ENCODE data around the gene ZNF418.
A peak's percentile ranks its signal among the peaks of the same experiment; 100 is the strongest.

Gene ZNF418

DNA sequence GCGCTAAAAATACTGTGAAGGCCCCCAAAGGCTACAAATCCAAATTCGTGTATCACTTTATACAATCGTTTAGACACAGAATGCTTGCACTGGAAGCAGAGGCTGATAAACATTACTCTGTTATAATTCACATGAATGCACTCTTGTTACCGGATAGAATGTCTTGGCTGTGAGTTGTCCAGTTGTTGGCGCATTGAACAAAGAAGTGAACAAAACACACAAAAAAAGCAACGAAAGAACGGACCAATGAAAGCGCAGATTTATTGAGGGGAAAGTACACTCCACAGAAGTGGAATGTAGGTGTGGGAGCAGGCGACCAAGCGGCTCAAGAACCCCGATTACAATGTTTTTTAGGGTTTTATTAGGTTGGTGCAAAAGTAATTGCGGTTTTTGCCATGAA lies 529 bp upstream of the ZNF418 start:
- TF ChIP-seq CTCF (conservative IDR thresholded peaks at IDR 0.05; ENCODE audit: low read depth, low read length): no peak
- no peak for DNase-seq (ENCODE audit: low read depth)
- no peak overlapping the region for H3K4me3 ChIP-seq (ENCODE audit: low read depth, low read length)

- DNase-seq (ENCODE audit: low read depth): no peak
- H3K4me3 ChIP-seq (ENCODE audit: low read depth, low read length): no peak overlapping the region
- TF ChIP-seq CTCF (conservative IDR thresholded peaks at IDR 0.05; ENCODE audit: low read depth, low read length): no peak
Observed at GRCh38 chr19:57927587-57927986, 7.6 kb downstream of the ZNF418 start.

DNA sequence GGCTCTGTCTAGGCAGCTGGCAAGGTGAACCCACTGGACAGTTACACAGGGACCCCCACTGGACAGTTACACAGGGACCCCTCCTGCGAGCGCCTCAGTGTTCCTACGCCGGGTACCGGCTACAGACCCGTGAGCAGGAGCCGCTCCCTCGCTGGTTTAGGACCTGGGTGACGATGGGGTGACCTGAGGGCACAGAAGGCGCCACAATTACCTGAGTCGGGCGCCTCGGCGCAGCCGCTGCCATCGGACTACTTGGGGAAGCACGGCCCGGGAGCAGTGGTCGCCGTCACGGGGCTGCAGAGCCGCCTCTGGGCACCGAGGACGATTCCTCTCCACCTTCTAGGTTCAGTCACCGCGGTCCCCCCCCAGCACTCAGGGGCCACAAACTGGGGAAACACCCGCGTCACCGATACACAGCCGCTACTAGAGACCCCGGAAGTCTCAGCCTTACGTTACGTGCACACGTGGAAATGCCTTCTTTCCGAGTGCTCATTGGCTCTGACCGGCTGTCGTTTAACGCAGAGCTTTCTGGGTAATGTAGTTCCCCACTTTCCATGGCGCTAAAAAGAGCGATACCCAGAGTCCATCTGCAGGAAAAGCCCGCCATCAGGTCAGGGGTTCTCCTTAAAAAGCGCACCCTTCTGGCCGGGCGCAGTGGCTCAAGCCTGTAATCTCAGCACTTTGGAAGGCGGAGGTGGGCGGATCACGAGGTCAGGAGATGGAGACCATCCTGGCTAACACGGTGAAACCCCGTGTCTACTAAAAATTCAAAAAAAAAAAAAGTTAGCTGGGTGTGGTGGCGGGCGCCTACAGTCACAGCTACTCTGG lies 18.8 kb downstream of the ZNF418 start, which contains the start of gene ZNF417:
Gene ZNF417, minus strand, starts transcription at position 425 of the 828 bp plus-strand sequence. Its CDS starts 181 bp downstream, at position 244.
- DNase-seq (ENCODE audit: low read depth): peak; percentile 96
- peak within 1 kb of the TSS; percentile 83 for H3K4me3 ChIP-seq (ENCODE audit: low read depth, low read length)
- peak; percentile 42 for TF ChIP-seq CTCF (conservative IDR thresholded peaks at IDR 0.05; ENCODE audit: low read depth, low read length)

- no peak for TF ChIP-seq CTCF (conservative IDR thresholded peaks at IDR 0.05; ENCODE audit: low read depth, low read length)
- DNase-seq (ENCODE audit: low read depth): no peak
- no peak overlapping the region for H3K4me3 ChIP-seq (ENCODE audit: low read depth, low read length)
Observed at GRCh38 chr19:57914531-57914930, 20.7 kb downstream of the ZNF418 start.

DNA sequence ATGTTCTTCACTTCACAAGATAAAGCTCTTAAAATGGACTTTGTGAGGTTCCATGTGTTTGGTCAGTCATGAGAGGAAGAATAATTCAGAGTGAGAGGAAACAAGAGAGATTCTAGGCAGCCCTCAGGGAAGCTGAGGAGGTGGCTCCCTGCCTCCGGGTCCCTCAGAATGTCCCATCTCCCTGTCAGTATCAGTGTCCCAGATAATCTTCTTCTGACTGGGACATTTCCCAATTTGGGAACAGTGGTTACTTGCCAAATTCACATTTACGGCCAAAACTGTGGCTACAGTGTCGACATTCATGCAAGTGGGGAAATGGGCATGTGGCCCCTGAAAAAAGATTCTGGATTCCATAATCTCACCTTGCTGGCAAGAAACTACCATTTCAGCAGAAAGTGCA lies 27.8 kb downstream of the ZNF418 start:
- no peak overlapping the region for H3K4me3 ChIP-seq (ENCODE audit: low read depth, low read length)
- no peak for DNase-seq (ENCODE audit: low read depth)
- TF ChIP-seq CTCF (conservative IDR thresholded peaks at IDR 0.05; ENCODE audit: low read depth, low read length): no peak

GRCh38 chr19:57905258-57905657 lies 29.9 kb downstream of the ZNF418 start:
- no peak for DNase-seq (ENCODE audit: low read depth)

More at GRCh38 chr19:57905258-57905657, 29.9 kb downstream of the ZNF418 start:
- H3K4me3 ChIP-seq (ENCODE audit: low read depth, low read length): no peak overlapping the region
- TF ChIP-seq CTCF (conservative IDR thresholded peaks at IDR 0.05; ENCODE audit: low read depth, low read length): no peak

Data from choroid plexus epithelial cell (primary cell).